Body of pancreas (tissue), 4 donors: Measurements from ENCODE around the gene PRR15L. TPM values are rescaled to one million over a fixed set of nuclear protein-coding genes. Genes with fewer than 3 reads are reported as not detected.

Experiments
- ATAC-seq: fragments of 150-250 bp; one replicate; pipeline ENCODE4 v1.9.1; 2016
- DNase-seq, 4 donors: peaks; one replicate each; pipeline ENCODE4 v3.0.0-alpha.2; 2019
- H3K27ac ChIP-seq, 4 donors: fragments of 200-600 bp; sonication (generic); 1 replicate in 3 of 4; 2 replicates in 1 of 4; pipeline versions ENCODE4 v1.5.1 to v1.6.1; 2016 to 2019; ENCODE audit warnings: mild to moderate bottlenecking in 1 of 4, mixed read lengths in 1 of 4, moderate library complexity in 1 of 4
- H3K27me3 ChIP-seq, 2 donors: fragments of 200-600 bp; sonication (generic); one replicate each; pipeline ENCODE4 v1.6.0; 2016; ENCODE audit warnings: mild to moderate bottlenecking in 1 of 2
- H3K36me3 ChIP-seq, 2 donors: fragments of 200-600 bp; sonication (generic); replicated peaks in 1 of 2; 2 replicates each; pipeline ENCODE4 v1.5.1; 2016; ENCODE audit warnings: low read depth in 2 of 2; ENCODE audit not compliant: insufficient read depth in 1 of 2
- H3K4me1 ChIP-seq: fragments of 200-600 bp; sonication (generic); one replicate; pipeline ENCODE4 v1.6.0; 2016
- H3K4me3 ChIP-seq, 2 donors: fragments of 200-600 bp; sonication (generic); 1 replicate in 1 of 2; 2 replicates in 1 of 2; pipeline ENCODE4 v1.5.1; 2016 to 2019
- H3K9me3 ChIP-seq, 3 donors: fragments of 200-600 bp; sonication (generic); 1 replicate in 2 of 3; 2 replicates in 1 of 3; pipeline ENCODE4 v1.5.1; 2016
- POLR2A ChIP-seq, 3 donors: fragments of 450-650 bp; IDR thresholded peaks; one replicate each; pipeline ENCODE4 v1.6.1; 2016; ENCODE audit warnings: antibody characterized with exemption in 3 of 3, mild to moderate bottlenecking in 2 of 3
- WGBS, 2 donors: methylation state at CpG; one replicate each; pipeline ENCODE4 v1.1.5; 2017; 5-methylcytosine and 5-hydroxymethylcytosine counted together
- intact Hi-C: fragments of 100-400 bp; cut with DNase I; formaldehyde crosslinking; loops from one replicate; pipeline ENCODE4 v1.15.1; 2023
- total RNA-seq, 2 donors: library from RNA; depleted of rRNA; stranded (reverse); fragments of >200 nt; gene quantifications; one replicate each; pipeline ENCODE4 v1.1.0, GENCODE V29; 2016
- TF ChIP-seq, protein P1 (sequence below), 7 experiments: fragments of 450-650 bp in 4 of 7; fragments of 200-600 bp in 3 of 7; sonication (generic) in 3 of 7; IDR thresholded peaks; one replicate each; pipeline ENCODE4 v1.5.1; 2016 to 2019; ENCODE audit warnings: antibody characterized with exemption in 7 of 7

The PRR15L gene
- total RNA-seq, 2 donors from 2014 or later, result 36.6 to 63.3 TPM

DNA sequence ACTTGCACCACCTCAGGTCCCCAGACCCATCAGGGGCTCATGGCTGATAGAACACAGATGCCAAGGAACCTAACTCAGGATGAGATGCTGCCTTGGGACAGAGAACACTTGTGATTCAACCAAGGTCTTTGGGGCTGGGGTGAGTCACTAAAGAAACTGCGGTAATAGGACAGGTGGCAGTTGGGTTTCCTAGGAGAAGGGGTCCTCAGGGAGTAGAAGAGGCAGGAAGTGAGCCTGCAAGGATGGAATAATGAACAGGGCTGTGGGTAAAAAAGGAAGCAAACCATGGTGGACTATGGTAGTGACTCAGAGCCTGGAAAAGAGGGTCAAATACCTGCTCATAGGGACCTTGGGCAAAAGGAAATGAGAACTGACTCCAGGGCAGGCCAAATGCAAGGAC, 22.8 kb downstream of the PRR15L start:
- Histone ChIP-seq H3K4me3 (no peak overlapping the region), H3K4me1 (no peaks in the 10 kb centered on the region), H3K27me3 (no peaks in the 10 kb centered on the region), H3K27ac (no peak overlapping the region), H3K36me3 (no peaks in the 10 kb centered on the region), H3K9me3 (no peaks in the 10 kb centered on the region)
- 82 to 93% methylated on average over 1 of the region's 1 CpG for WGBS, 2 donors
- DNase-seq (no peak), ATAC-seq (peak; percentile 12)
- no peak for TF ChIP-seq POLR2A (IDR thresholded peaks at IDR 0.05)
- TF ChIP-seq, protein P1, sequence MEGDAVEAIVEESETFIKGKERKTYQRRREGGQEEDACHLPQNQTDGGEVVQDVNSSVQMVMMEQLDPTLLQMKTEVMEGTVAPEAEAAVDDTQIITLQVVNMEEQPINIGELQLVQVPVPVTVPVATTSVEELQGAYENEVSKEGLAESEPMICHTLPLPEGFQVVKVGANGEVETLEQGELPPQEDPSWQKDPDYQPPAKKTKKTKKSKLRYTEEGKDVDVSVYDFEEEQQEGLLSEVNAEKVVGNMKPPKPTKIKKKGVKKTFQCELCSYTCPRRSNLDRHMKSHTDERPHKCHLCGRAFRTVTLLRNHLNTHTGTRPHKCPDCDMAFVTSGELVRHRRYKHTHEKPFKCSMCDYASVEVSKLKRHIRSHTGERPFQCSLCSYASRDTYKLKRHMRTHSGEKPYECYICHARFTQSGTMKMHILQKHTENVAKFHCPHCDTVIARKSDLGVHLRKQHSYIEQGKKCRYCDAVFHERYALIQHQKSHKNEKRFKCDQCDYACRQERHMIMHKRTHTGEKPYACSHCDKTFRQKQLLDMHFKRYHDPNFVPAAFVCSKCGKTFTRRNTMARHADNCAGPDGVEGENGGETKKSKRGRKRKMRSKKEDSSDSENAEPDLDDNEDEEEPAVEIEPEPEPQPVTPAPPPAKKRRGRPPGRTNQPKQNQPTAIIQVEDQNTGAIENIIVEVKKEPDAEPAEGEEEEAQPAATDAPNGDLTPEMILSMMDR (IDR thresholded peaks at IDR 0.05), result no peak
- intact Hi-C loops, result no loop called here

DNA sequence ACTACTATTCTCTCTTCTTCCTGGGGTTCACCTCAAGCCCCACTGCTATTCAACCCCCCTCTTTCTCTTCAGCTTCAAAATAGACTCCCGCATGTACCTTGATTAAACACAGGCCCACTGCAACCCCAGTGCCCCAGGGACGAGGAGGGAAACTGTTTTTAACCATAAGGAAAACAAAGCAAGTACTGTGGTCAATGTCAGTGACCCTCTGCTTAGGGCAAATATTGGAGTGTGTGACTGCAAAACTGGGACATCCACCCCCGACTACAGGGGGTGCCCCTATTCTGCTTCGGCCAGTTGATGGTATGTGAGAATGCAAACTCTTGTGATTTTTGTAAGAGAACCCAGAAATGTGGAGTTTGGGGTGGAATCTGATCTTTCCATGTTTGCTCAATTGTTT, 25.8 kb downstream of the PRR15L start:
- TF ChIP-seq POLR2A (IDR thresholded peaks at IDR 0.05), result no peak
- TF ChIP-seq, protein P1 (IDR thresholded peaks at IDR 0.05), result no peak
- H3K27ac ChIP-seq, result no peak overlapping the region
- H3K36me3 ChIP-seq, result no peaks in the 10 kb centered on the region
- ATAC-seq, result no peak
- H3K9me3 ChIP-seq, result no peaks in the 10 kb centered on the region
- no peak overlapping the region for H3K4me3 ChIP-seq
- 74 to 75% methylated on average over 4 of the region's 4 CpGs for WGBS, 2 donors
- no peaks in the 10 kb centered on the region for H3K27me3 ChIP-seq
- no peaks in the 10 kb centered on the region for H3K4me1 ChIP-seq
- intact Hi-C loops, result no loop called here
- no peak for DNase-seq

DNA sequence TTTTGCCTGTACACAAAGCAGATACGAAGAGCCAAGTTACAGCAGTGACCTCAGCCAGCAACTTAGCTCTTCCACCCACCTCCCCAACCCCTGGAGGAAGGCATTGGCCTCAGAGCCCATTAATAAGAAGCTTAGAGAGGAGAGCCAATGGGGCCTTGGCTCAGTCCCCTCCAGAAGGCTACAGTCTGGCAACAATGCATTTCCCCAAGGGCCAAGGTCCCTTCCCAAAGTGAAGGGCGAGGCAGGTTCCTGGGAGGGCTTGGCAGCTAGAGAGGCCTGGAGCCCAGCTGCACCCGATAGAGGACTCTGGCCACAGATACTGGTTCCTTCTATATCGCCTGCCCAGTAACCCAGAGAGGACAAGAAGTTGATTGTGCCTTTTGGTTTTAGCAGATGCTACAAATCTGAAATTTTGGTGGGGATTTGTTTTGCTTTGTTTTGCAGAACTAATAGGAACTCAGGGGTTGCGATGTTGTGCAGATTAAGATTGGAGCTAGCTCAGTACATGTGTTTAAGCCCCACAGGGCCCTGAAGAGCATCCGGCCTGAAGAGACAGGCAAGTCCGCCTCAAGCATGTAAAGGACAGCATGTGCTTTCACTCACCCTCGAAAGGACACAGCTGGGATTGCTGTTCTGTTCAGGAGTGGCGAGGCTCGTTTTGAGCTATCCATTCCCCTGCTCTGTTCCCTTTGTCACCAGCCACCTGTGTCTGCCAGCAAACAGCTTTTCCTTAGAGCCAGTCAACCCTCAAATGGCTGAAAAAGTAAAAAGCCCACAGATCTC, 28.3 kb downstream of the PRR15L start:
- Histone ChIP-seq H3K27ac (no peak overlapping the region), H3K36me3 (peaks cover 7 to 8% of the 10 kb centered on the region in 2 donors), H3K27me3 (no peaks in the 10 kb centered on the region), H3K9me3 (no peaks in the 10 kb centered on the region), H3K4me1 (no peaks in the 10 kb centered on the region), H3K4me3 (no peak overlapping the region)
- TF ChIP-seq, protein P1 (IDR thresholded peaks at IDR 0.05), result no peak
- no peak for TF ChIP-seq POLR2A (IDR thresholded peaks at IDR 0.05)
- 74 to 75% methylated on average over 7 to 10 of the region's 10 CpGs for WGBS, 2 donors
- no peak for ATAC-seq
- intact Hi-C loops, result no loop called here
- no peak for DNase-seq

DNA sequence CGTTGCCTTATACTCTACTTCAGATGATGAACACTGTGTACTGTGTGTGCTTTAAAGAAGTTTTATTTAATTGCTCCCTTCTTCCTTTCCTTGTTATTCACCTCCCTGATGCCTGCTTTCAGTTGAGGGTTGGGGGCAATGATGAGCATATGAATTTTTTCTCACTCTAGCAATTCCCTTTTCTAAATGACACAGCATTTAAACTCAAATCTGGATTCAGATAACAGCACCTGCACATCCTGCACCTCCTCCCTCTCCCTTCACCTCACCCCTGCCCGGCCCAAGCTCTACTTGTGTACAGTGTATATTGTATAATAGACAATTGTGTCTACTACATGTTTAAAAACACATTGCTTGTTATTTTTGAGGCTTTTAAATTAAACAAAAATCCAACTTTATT, 29.3 kb downstream of the PRR15L start:
- intact Hi-C loops, result no loop called here
- 61 to 71% methylated on average over 2 of the region's 2 CpGs for WGBS, 2 donors
- no peak for ATAC-seq
- TF ChIP-seq, protein P1 (IDR thresholded peaks at IDR 0.05), result no peak
- no peak for TF ChIP-seq POLR2A (IDR thresholded peaks at IDR 0.05)
- peaks cover 9 to 10% of the 10 kb centered on the region in 2 donors for H3K36me3 ChIP-seq
- H3K4me1 ChIP-seq, result no peaks in the 10 kb centered on the region
- H3K27ac ChIP-seq, result no peak overlapping the region
- no peaks in the 10 kb centered on the region for H3K9me3 ChIP-seq
- no peak for DNase-seq
- H3K27me3 ChIP-seq, result no peaks in the 10 kb centered on the region
- H3K4me3 ChIP-seq, result no peak overlapping the region
